Measurements from ENCODE around the gene PAXX. TPM values are rescaled to one million over a fixed set of nuclear protein-coding genes. Genes with fewer than 3 reads are reported as not detected.

Gene PAXX
- total RNA-seq, 1 experiment from 2014 or later: 89.0 TPM

GRCh38 chr9:137020771-137021567, 28.7 kb downstream of the PAXX start (continued):
- TF ChIP-seq, protein P1, sequence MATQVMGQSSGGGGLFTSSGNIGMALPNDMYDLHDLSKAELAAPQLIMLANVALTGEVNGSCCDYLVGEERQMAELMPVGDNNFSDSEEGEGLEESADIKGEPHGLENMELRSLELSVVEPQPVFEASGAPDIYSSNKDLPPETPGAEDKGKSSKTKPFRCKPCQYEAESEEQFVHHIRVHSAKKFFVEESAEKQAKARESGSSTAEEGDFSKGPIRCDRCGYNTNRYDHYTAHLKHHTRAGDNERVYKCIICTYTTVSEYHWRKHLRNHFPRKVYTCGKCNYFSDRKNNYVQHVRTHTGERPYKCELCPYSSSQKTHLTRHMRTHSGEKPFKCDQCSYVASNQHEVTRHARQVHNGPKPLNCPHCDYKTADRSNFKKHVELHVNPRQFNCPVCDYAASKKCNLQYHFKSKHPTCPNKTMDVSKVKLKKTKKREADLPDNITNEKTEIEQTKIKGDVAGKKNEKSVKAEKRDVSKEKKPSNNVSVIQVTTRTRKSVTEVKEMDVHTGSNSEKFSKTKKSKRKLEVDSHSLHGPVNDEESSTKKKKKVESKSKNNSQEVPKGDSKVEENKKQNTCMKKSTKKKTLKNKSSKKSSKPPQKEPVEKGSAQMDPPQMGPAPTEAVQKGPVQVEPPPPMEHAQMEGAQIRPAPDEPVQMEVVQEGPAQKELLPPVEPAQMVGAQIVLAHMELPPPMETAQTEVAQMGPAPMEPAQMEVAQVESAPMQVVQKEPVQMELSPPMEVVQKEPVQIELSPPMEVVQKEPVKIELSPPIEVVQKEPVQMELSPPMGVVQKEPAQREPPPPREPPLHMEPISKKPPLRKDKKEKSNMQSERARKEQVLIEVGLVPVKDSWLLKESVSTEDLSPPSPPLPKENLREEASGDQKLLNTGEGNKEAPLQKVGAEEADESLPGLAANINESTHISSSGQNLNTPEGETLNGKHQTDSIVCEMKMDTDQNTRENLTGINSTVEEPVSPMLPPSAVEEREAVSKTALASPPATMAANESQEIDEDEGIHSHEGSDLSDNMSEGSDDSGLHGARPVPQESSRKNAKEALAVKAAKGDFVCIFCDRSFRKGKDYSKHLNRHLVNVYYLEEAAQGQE (IDR thresholded peaks at IDR 0.05; ENCODE audit: low read depth): no peak
- TF ChIP-seq ELF1 (IDR thresholded peaks at IDR 0.05; ENCODE audit: borderline replicate concordance, low read depth) (no peak), POLR2AphosphoS5 (IDR thresholded peaks at IDR 0.05; ENCODE audit: low read depth, low read length) (no peak), JUND (IDR thresholded peaks at IDR 0.05) (no peak), SIN3A (IDR thresholded peaks at IDR 0.05; ENCODE audit: low read depth) (no peak), ZFX (IDR thresholded peaks at IDR 0.05) (no peak)
- TF ChIP-seq, protein P2, sequence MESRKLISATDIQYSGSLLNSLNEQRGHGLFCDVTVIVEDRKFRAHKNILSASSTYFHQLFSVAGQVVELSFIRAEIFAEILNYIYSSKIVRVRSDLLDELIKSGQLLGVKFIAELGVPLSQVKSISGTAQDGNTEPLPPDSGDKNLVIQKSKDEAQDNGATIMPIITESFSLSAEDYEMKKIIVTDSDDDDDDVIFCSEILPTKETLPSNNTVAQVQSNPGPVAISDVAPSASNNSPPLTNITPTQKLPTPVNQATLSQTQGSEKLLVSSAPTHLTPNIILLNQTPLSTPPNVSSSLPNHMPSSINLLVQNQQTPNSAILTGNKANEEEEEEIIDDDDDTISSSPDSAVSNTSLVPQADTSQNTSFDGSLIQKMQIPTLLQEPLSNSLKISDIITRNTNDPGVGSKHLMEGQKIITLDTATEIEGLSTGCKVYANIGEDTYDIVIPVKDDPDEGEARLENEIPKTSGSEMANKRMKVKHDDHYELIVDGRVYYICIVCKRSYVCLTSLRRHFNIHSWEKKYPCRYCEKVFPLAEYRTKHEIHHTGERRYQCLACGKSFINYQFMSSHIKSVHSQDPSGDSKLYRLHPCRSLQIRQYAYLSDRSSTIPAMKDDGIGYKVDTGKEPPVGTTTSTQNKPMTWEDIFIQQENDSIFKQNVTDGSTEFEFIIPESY (IDR thresholded peaks at IDR 0.05; ENCODE audit: extremely low read depth, insufficient replicate concordance, low read length): no peak

Data from HCT116 (cell line).